Esophagus squamous epithelium (tissue), 5 donors: ENCODE data around the gene ZNF669. TPM values are rescaled to one million over a fixed set of nuclear protein-coding genes. Genes with fewer than 3 reads are reported as not detected.

Experiments
- DNase-seq: peaks from one replicate; lab custom pipeline; 2025; lab: John Stamatoyannopoulos, UW
- H3K27ac ChIP-seq, 4 donors: fragments of 200-600 bp; sonication (generic); one replicate each; pipeline ENCODE4 v1.5.1; 2016 to 2019; ENCODE audit warnings: mild to moderate bottlenecking in 1 of 4
- H3K27me3 ChIP-seq, 4 donors: fragments of 200-600 bp; sonication (generic); 1 replicate in 3 of 4; 2 replicates in 1 of 4; pipeline versions ENCODE4 v1.5.1 to v1.6.0; 2017 to 2021; ENCODE audit warnings: antibody characterized with exemption in 1 of 4
- H3K36me3 ChIP-seq, 3 donors: fragments of 200-600 bp; sonication (generic); one replicate each; pipeline ENCODE4 v1.5.1; 2016 to 2019
- H3K4me1 ChIP-seq, 3 donors: fragments of 200-600 bp; sonication (generic); one replicate each; pipeline ENCODE4 v1.5.1; 2017 to 2019
- H3K4me3 ChIP-seq, 4 donors: fragments of 200-600 bp; sonication (generic); 1 replicate in 3 of 4; 2 replicates in 1 of 4; pipeline ENCODE4 v1.5.1; 2016 to 2019; ENCODE audit warnings: mild to moderate bottlenecking in 2 of 4, moderate library complexity in 1 of 4
- H3K9me3 ChIP-seq, 3 donors: fragments of 200-600 bp; sonication (generic); one replicate each; pipeline ENCODE4 v1.5.1; 2016 to 2019
- CTCF ChIP-seq, 6 experiments: fragments of 450-650 bp in 4 of 6; fragments of 200-600 bp in 2 of 6; sonication (generic) in 2 of 6; IDR thresholded peaks; one replicate each; pipeline ENCODE4 v1.5.1; 2016 to 2019; ENCODE audit warnings: antibody characterized with exemption in 6 of 6, mild to moderate bottlenecking in 4 of 6, moderate library complexity in 4 of 6
- POLR2A ChIP-seq, 4 donors: fragments of 450-650 bp; IDR thresholded peaks; one replicate each; pipeline ENCODE4 v1.6.1; 2017; ENCODE audit warnings: antibody characterized with exemption in 4 of 4, mild to moderate bottlenecking in 4 of 4, moderate library complexity in 3 of 4
- WGBS, 2 donors: methylation state at CpG; one replicate each; pipeline ENCODE4 v1.1.5; 2018; 5-methylcytosine and 5-hydroxymethylcytosine counted together
- intact Hi-C: fragments of 100-400 bp; cut with DNase I; formaldehyde crosslinking; loops from one replicate; pipeline ENCODE4 v1.15.0; 2022
- total RNA-seq, 4 donors: library from RNA; depleted of rRNA; stranded (reverse); fragments of >200 nt; gene quantifications; one replicate each; pipeline ENCODE4 v1.1.0, GENCODE V29; 2016
- donor health status: DM: yes; HTN: yes; CAD: no.

Gene ZNF669
- total RNA-seq, 4 donors from 2014 or later: 0.95 to 6.7 (median 3.2) TPM

GRCh38 chr1:247118946-247119446 lies 14.8 kb upstream of the ZNF669 start:
- 60% methylated on average over 1 of the region's 11 CpGs; no CpG with 5 or more reads in 1 of the 2 donors for WGBS, 2 donors
- Histone ChIP-seq H3K27me3 (no peaks in the 10 kb centered on the region), H3K4me3 (no peak overlapping the region), H3K9me3 (no peaks in the 10 kb centered on the region), H3K4me1 (no peaks in the 10 kb centered on the region), H3K27ac (no peak overlapping the region), H3K36me3 (no peaks in the 10 kb centered on the region)
- TF ChIP-seq POLR2A (IDR thresholded peaks at IDR 0.05): no peak
- no peak for TF ChIP-seq CTCF (IDR thresholded peaks at IDR 0.05)
- no peak for DNase-seq
- intact Hi-C loops: no loop called here

- intact Hi-C loops: no loop called here
- no peak for TF ChIP-seq POLR2A (IDR thresholded peaks at IDR 0.05)
- no peak for TF ChIP-seq CTCF (IDR thresholded peaks at IDR 0.05)
- no CpG with 5 or more reads among the region's 12 CpGs for WGBS, 2 donors
- DNase-seq: no peak
- peaks cover 0 to 18% (median 0%) of the 10 kb centered on the region in 4 donors for H3K27me3 ChIP-seq
- no peaks in the 10 kb centered on the region for H3K36me3 ChIP-seq
- no peak overlapping the region for H3K27ac ChIP-seq
- peaks cover 8 to 26% (median 16%) of the 10 kb centered on the region in 3 donors for H3K4me1 ChIP-seq
- no peaks in the 10 kb centered on the region for H3K9me3 ChIP-seq
- H3K4me3 ChIP-seq: no peak overlapping the region
These were observed 11.4 kb upstream of the ZNF669 start for GRCh38 chr1:247115545-247115944.

- Histone ChIP-seq H3K27me3 (peaks cover 0 to 18% (median 0%) of the 10 kb centered on the region in 4 donors), H3K36me3 (no peaks in the 10 kb centered on the region), H3K9me3 (no peaks in the 10 kb centered on the region), H3K27ac (no peak overlapping the region), H3K4me1 (peaks cover 12 to 31% (median 18%) of the 10 kb centered on the region in 3 donors), H3K4me3 (no peak overlapping the region)
- 64 to 83% methylated on average over 5 to 7 of the region's 7 CpGs for WGBS, 2 donors
- DNase-seq: no peak
- TF ChIP-seq POLR2A (IDR thresholded peaks at IDR 0.05) (no peak), CTCF (IDR thresholded peaks at IDR 0.05) (no peak)
- intact Hi-C loops: no loop called here
These were observed 11.0 kb upstream of the ZNF669 start for GRCh38 chr1:247115141-247115510.

GRCh38 chr1:247114351-247115140 lies 10.4 kb upstream of the ZNF669 start:
- WGBS, 2 donors: 85 to 93% methylated on average over 7 of the region's 13 CpGs
- H3K4me3 ChIP-seq: no peak overlapping the region
- H3K27ac ChIP-seq: no peak overlapping the region
- intact Hi-C loops: no loop called here
- no peaks in the 10 kb centered on the region for H3K36me3 ChIP-seq
- peaks cover 0 to 23% (median 0%) of the 10 kb centered on the region in 4 donors for H3K27me3 ChIP-seq
- no peaks in the 10 kb centered on the region for H3K9me3 ChIP-seq
- no peak for DNase-seq
- no peak for TF ChIP-seq POLR2A (IDR thresholded peaks at IDR 0.05)
- TF ChIP-seq CTCF (IDR thresholded peaks at IDR 0.05): no peak
- peaks cover 13 to 32% (median 18%) of the 10 kb centered on the region in 3 donors for H3K4me1 ChIP-seq

- no peak for DNase-seq
These were observed 9.6 kb upstream of the ZNF669 start for GRCh38 chr1:247113733-247114271.

More at GRCh38 chr1:247113733-247114271, 9.6 kb upstream of the ZNF669 start:
- 83% methylated on average over 1 of the region's 5 CpGs; no CpG with 5 or more reads in 1 of the 2 donors for WGBS, 2 donors
- intact Hi-C loops: no loop called here
- Histone ChIP-seq H3K36me3 (no peaks in the 10 kb centered on the region), H3K4me1 (peaks cover 13 to 32% (median 18%) of the 10 kb centered on the region in 3 donors), H3K27me3 (peaks cover 0 to 30% (median 0%) of the 10 kb centered on the region in 4 donors), H3K4me3 (no peak overlapping the region), H3K27ac (no peak overlapping the region), H3K9me3 (no peaks in the 10 kb centered on the region)
- TF ChIP-seq POLR2A (IDR thresholded peaks at IDR 0.05) (no peak), CTCF (IDR thresholded peaks at IDR 0.05) (no peak)
